Tibial nerve (tissue), 4 donors: ENCODE measurements around the gene POLH.
"Not testable (repeated sequence)": the region's sequence is repeated elsewhere in the genome, so short reads cannot be mapped to it uniquely, and the experiment has no call there.

Experiments used
- EP300 ChIP-seq, 2 donors: sonication (generic); formaldehyde crosslinking; IDR thresholded peaks; one replicate each; pipeline ENCODE4 v1.6.1; 2017; ENCODE audit warnings: antibody characterized with exemption in 2 of 2, mild to moderate bottlenecking in 1 of 2
- POLR2A ChIP-seq, 2 donors: fragments of 450-650 bp; IDR thresholded peaks; one replicate each; pipeline ENCODE4 v1.6.1; 2017; ENCODE audit warnings: antibody characterized with exemption in 2 of 2, mild to moderate bottlenecking in 2 of 2, moderate library complexity in 2 of 2
- TF ChIP-seq, protein P1 (sequence below), 5 experiments: fragments of 200-600 bp in 3 of 5; fragments of 450-650 bp in 2 of 5; sonication (generic) in 3 of 5; IDR thresholded peaks; one replicate each; pipeline ENCODE4 v1.5.1; 2016 to 2019; ENCODE audit warnings: antibody characterized with exemption in 5 of 5, mild to moderate bottlenecking in 3 of 5, moderate library complexity in 2 of 5

DNA sequence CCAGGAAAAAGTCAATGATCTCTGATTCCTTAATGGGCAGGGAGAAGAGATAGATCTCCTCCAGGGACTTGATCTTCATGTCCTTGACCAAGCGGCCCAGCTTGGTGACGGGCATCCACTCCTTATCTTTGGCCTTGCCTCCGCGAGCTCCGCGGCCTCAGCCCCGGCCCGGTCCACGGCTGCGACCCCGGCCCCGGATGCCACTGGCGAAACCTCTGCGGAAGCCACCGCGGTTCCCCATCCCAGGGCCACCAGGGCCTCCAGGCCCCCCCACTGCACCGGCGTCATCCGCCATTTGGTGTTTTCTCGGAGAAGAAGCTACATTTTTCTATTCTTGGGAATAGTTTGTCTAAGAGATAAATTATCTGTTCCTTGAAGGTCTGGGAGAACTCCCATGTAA is 36.6 kb upstream of the POLH start:
- TF ChIP-seq, protein P1, sequence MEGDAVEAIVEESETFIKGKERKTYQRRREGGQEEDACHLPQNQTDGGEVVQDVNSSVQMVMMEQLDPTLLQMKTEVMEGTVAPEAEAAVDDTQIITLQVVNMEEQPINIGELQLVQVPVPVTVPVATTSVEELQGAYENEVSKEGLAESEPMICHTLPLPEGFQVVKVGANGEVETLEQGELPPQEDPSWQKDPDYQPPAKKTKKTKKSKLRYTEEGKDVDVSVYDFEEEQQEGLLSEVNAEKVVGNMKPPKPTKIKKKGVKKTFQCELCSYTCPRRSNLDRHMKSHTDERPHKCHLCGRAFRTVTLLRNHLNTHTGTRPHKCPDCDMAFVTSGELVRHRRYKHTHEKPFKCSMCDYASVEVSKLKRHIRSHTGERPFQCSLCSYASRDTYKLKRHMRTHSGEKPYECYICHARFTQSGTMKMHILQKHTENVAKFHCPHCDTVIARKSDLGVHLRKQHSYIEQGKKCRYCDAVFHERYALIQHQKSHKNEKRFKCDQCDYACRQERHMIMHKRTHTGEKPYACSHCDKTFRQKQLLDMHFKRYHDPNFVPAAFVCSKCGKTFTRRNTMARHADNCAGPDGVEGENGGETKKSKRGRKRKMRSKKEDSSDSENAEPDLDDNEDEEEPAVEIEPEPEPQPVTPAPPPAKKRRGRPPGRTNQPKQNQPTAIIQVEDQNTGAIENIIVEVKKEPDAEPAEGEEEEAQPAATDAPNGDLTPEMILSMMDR (IDR thresholded peaks at IDR 0.05) = not testable (repeated sequence)
- TF ChIP-seq EP300, POLR2A (IDR thresholded peaks at IDR 0.05): not testable (repeated sequence)
